CD4-positive, alpha-beta T cell (primary cell): ENCODE results near the gene SFTPB. TPM values are rescaled to one million over a fixed set of nuclear protein-coding genes. Genes with fewer than 3 reads are reported as not detected.

Experiments
- ATAC-seq: fragments of 200-7000 bp; cut with Tn5 transposase; one replicate; pipeline ENCODE4 v1.10.0; 2022; ENCODE audit warnings: mild to moderate bottlenecking; ENCODE audit not compliant: poor library complexity
- CTCF ChIA-PET: fragments of 350-600 bp; sonication (Branson Sonifier 250); formaldehyde crosslinking; loops from one replicate; lab custom pipeline; 2021; ENCODE audit warnings: antibody characterized with exemption, inconsistent platforms; lab: Charles Lee
- POLR2A ChIA-PET: fragments of 350-600 bp; sonication (Branson Sonifier 250); formaldehyde crosslinking; loops from one replicate; lab custom pipeline; 2021; ENCODE audit warnings: antibody characterized with exemption, inconsistent platforms; lab: Charles Lee
- DNase-seq, 14 experiments: peaks; one replicate each; pipeline ENCODE4 v3.0.0-alpha.2; 2013 to 2020; ENCODE audit warnings: mixed read lengths in 2 of 14
- H3K27ac ChIP-seq, 2 donors: one replicate each; pipeline versions ENCODE4 v1.5.1 to v1.7.0; 2013; ENCODE audit warnings: low read length in 2 of 2, low read depth in 1 of 2, mild to moderate bottlenecking in 1 of 2
- H3K27me3 ChIP-seq, 2 experiments: 1 replicate in 1 of 2; 2 replicates in 1 of 2; pipeline versions ENCODE4 v1.6.1 to v1.7.0; 2013; ENCODE audit warnings: low read length in 2 of 2, control low read depth in 1 of 2, mild to moderate bottlenecking in 1 of 2, moderate library complexity in 1 of 2; ENCODE audit not compliant: insufficient read depth in 2 of 2, control insufficient read depth in 1 of 2
- H3K36me3 ChIP-seq: one replicate; pipeline ENCODE4 v1.6.1; 2013; ENCODE audit warnings: low read length, control low read depth; ENCODE audit not compliant: insufficient read depth
- H3K4me1 ChIP-seq: one replicate; pipeline ENCODE4 v1.6.1; 2013; ENCODE audit warnings: low read length, control low read depth; ENCODE audit not compliant: insufficient read depth
- H3K4me3 ChIP-seq: one replicate; pipeline ENCODE4 v1.5.1; 2013; ENCODE audit warnings: mild to moderate bottlenecking, low read length, moderate library complexity
- H3K9me3 ChIP-seq, 2 experiments: 1 replicate in 1 of 2; 2 replicates in 1 of 2; pipeline versions ENCODE4 v1.6.1 to v1.7.0; 2013; ENCODE audit warnings: low read length in 2 of 2, mild to moderate bottlenecking in 2 of 2, control low read depth in 1 of 2, moderate library complexity in 1 of 2; ENCODE audit not compliant: control insufficient read depth in 1 of 2, insufficient read depth in 1 of 2
- H3K27ac Mint-ChIP-seq: one replicate; pipeline ENCODE4 v1.8.0; 2020; ENCODE audit warnings: mixed read lengths
- H3K27me3 Mint-ChIP-seq: one replicate; pipeline ENCODE4 v1.8.0; 2021; ENCODE audit warnings: mixed read lengths
- H3K36me3 Mint-ChIP-seq: one replicate; pipeline ENCODE4 v1.8.0; 2021; ENCODE audit warnings: low read depth, mixed read lengths
- H3K4me1 Mint-ChIP-seq: one replicate; pipeline ENCODE4 v1.8.0; 2021; ENCODE audit warnings: low read depth, mixed read lengths
- H3K4me3 Mint-ChIP-seq: one replicate; pipeline ENCODE4 v1.8.0; 2020; ENCODE audit warnings: mild to moderate bottlenecking, mixed read lengths
- H3K9me3 Mint-ChIP-seq: one replicate; pipeline ENCODE4 v1.8.0; 2020; ENCODE audit warnings: mixed read lengths
- CTCF ChIP-seq: fragments of 200-600 bp; IDR thresholded peaks from one replicate; pipeline ENCODE4 v1.8.0; 2022; ENCODE audit warnings: antibody characterized with exemption, mild to moderate bottlenecking
- intact Hi-C, 2 experiments: fragments of 100-400 bp; cut with DNase I in 1 of 2; cut with micrococcal nuclease in 1 of 2; formaldehyde crosslinking; loops; one replicate each; pipeline versions ENCODE4 v1.15.1 to v1.9.0; 2023 to 2025; cut with DNase I, micrococcal nuclease
- total RNA-seq, 174 experiments: library from RNA in 2 of 174; stranded (reverse) in 2 of 174; gene quantifications; one replicate each; pipeline ENCODE4 v1.2.3 and lab custom pipeline; 2021 to 2026

Gene SFTPB
- total RNA-seq, 2 experiments from 2014 or later = not detected

- POLR2A ChIA-PET = no interaction called here
- DNase-seq = peak in 1 of 14 experiments; percentile 6
- Histone ChIP-seq H3K4me3 (no peak overlapping the region), H3K36me3 (no peaks in the 10 kb centered on the region), H3K27me3 (peaks cover 0 to 2% of the 10 kb centered on the region in 2 experiments), H3K4me1 (peaks cover 11% of the 10 kb centered on the region), H3K9me3 (no peaks in the 10 kb centered on the region), H3K27ac (no peak overlapping the region)
- H3K4me1 Mint-ChIP-seq = no peaks in the 10 kb centered on the region
- no peaks in the 10 kb centered on the region for H3K36me3 Mint-ChIP-seq
- H3K4me3 Mint-ChIP-seq = no peak overlapping the region
- ATAC-seq = no peak
- no peak for TF ChIP-seq CTCF
- intact Hi-C loops = no loop called here
- CTCF ChIA-PET = no interaction called here
- H3K27ac Mint-ChIP-seq = no peak overlapping the region
- no peaks in the 10 kb centered on the region for H3K9me3 Mint-ChIP-seq
- no peaks in the 10 kb centered on the region for H3K27me3 Mint-ChIP-seq
Observed at GRCh38 chr2:85682378-85682777, 14.4 kb upstream of the SFTPB start.

- no peaks in the 10 kb centered on the region for H3K27me3 Mint-ChIP-seq
- no peaks in the 10 kb centered on the region for H3K36me3 ChIP-seq
- DNase-seq (no peak), ATAC-seq (no peak)
- no peaks in the 10 kb centered on the region for H3K27me3 ChIP-seq
- ChIA-PET POLR2A (no interaction called here), CTCF (no interaction called here)
- no peaks in the 10 kb centered on the region for H3K9me3 Mint-ChIP-seq
- H3K36me3 Mint-ChIP-seq = no peaks in the 10 kb centered on the region
- H3K9me3 ChIP-seq = no peaks in the 10 kb centered on the region
- TF ChIP-seq CTCF = no peak
- H3K27ac Mint-ChIP-seq = no peak overlapping the region
- H3K4me3 Mint-ChIP-seq = no peak overlapping the region
- H3K4me1 ChIP-seq = peaks cover 11% of the 10 kb centered on the region
- H3K4me3 ChIP-seq = no peak overlapping the region
- no peaks in the 10 kb centered on the region for H3K4me1 Mint-ChIP-seq
- H3K27ac ChIP-seq = no peak overlapping the region
- intact Hi-C loops = no loop called here
Observed at GRCh38 chr2:85681776-85682175, 13.8 kb upstream of the SFTPB start.

- Mint-ChIP-seq H3K4me1 (no peaks in the 10 kb centered on the region), H3K27me3 (no peaks in the 10 kb centered on the region), H3K36me3 (no peaks in the 10 kb centered on the region), H3K9me3 (no peaks in the 10 kb centered on the region), H3K4me3 (no peak overlapping the region), H3K27ac (no peak overlapping the region)
- DNase-seq (peak in 1 of 14 experiments; percentile 22), ATAC-seq (no peak)
- Histone ChIP-seq H3K4me3 (no peak overlapping the region), H3K27ac (no peak overlapping the region), H3K27me3 (no peaks in the 10 kb centered on the region), H3K36me3 (no peaks in the 10 kb centered on the region), H3K4me1 (peaks cover 11% of the 10 kb centered on the region), H3K9me3 (no peaks in the 10 kb centered on the region)
- ChIA-PET CTCF (no interaction called here), POLR2A (no interaction called here)
- intact Hi-C loops = no loop called here
- no peak for TF ChIP-seq CTCF
Observed at GRCh38 chr2:85681372-85681763, 13.4 kb upstream of the SFTPB start.
